GM08714 (cell line): ENCODE results near the gene GPX3.

Source experiments
- H3K4me3 ChIP-seq: fragments of 200-500 bp; sonication (Bioruptor generic); 2 replicates; pipeline ENCODE4 v1.5.1; 2014; ENCODE audit warnings: mild to moderate bottlenecking, low read length, inconsistent platforms
- ZNF274 ChIP-seq: IDR thresholded peaks from 2 replicates; pipeline ENCODE4 v1.6.1; 2012; ENCODE audit warnings: mild to moderate bottlenecking, low read depth, low read length

Gene GPX3

GRCh38 chr5:151034422-151035379 lies 14.3 kb downstream of the GPX3 start:
- TF ChIP-seq ZNF274, result no peak

GRCh38 chr5:151036556-151036955 lies 16.2 kb downstream of the GPX3 start:
- no peak for TF ChIP-seq ZNF274
- H3K4me3 ChIP-seq, result no peak overlapping the region

More at GRCh38 chr5:151034422-151035379, 14.3 kb downstream of the GPX3 start:
- no peak overlapping the region for H3K4me3 ChIP-seq

- no peak overlapping the region for H3K4me3 ChIP-seq
- no peak for TF ChIP-seq ZNF274
Observed at GRCh38 chr5:151037561-151038411, 17.4 kb downstream of the GPX3 start.

- no peak overlapping the region for H3K4me3 ChIP-seq
- no peak for TF ChIP-seq ZNF274
Observed at GRCh38 chr5:151038412-151038745, 18.0 kb downstream of the GPX3 start.

GRCh38 chr5:151038801-151039238 lies 18.4 kb downstream of the GPX3 start:
- no peak overlapping the region for H3K4me3 ChIP-seq
- no peak for TF ChIP-seq ZNF274

GRCh38 chr5:151039665-151040064 lies 19.3 kb downstream of the GPX3 start:
- H3K4me3 ChIP-seq, result no peak overlapping the region
- TF ChIP-seq ZNF274, result no peak

GRCh38 chr5:151040211-151040747 lies 19.9 kb downstream of the GPX3 start:
- TF ChIP-seq ZNF274, result no peak
- H3K4me3 ChIP-seq, result no peak overlapping the region

GRCh38 chr5:151041577-151042268 lies 21.3 kb downstream of the GPX3 start:
- no peak overlapping the region for H3K4me3 ChIP-seq
- no peak for TF ChIP-seq ZNF274

GRCh38 chr5:151042453-151043093 lies 22.2 kb downstream of the GPX3 start:
- H3K4me3 ChIP-seq, result no peak overlapping the region
- TF ChIP-seq ZNF274, result no peak

- TF ChIP-seq ZNF274, result no peak
- H3K4me3 ChIP-seq, result no peak overlapping the region
Observed at GRCh38 chr5:151047814-151048425, 27.5 kb downstream of the GPX3 start.

GRCh38 chr5:151048526-151048925 lies 28.1 kb downstream of the GPX3 start:
- TF ChIP-seq ZNF274, result no peak
- H3K4me3 ChIP-seq, result no peak overlapping the region

GRCh38 chr5:151051066-151051930 lies 30.9 kb downstream of the GPX3 start:
- no peak overlapping the region for H3K4me3 ChIP-seq
- no peak for TF ChIP-seq ZNF274
